Omental fat pad (tissue), 4 donors: ENCODE measurements around the gene ZDBF2. TPM values are rescaled to one million over a fixed set of nuclear protein-coding genes. Genes with fewer than 3 reads are reported as not detected.

Experiments
- ATAC-seq: fragments of 150-250 bp; one replicate; pipeline ENCODE4 v1.9.1; 2016; ENCODE audit warnings: mild to moderate bottlenecking, moderate library complexity; ENCODE audit not compliant: low FRiP score
- DNase-seq: peaks from one replicate; pipeline ENCODE4 v3.0.0-alpha.2; 2019; ENCODE audit warnings: low spot score
- total RNA-seq, 4 donors: library from RNA; depleted of rRNA; stranded (reverse); fragments of >200 nt; gene quantifications; one replicate each; pipeline ENCODE4 v1.1.0, GENCODE V29; 2016
- TF ChIP-seq, protein P1 (sequence below), 3 donors: fragments of 450-650 bp; IDR thresholded peaks; one replicate each; pipeline ENCODE4 v1.5.1; 2016 to 2017; ENCODE audit warnings: antibody characterized with exemption in 3 of 3, mild to moderate bottlenecking in 3 of 3, moderate library complexity in 2 of 3

Gene ZDBF2
- total RNA-seq, 4 donors from 2014 or later: 8.4 to 25.4 (median 10.7) TPM

DNA sequence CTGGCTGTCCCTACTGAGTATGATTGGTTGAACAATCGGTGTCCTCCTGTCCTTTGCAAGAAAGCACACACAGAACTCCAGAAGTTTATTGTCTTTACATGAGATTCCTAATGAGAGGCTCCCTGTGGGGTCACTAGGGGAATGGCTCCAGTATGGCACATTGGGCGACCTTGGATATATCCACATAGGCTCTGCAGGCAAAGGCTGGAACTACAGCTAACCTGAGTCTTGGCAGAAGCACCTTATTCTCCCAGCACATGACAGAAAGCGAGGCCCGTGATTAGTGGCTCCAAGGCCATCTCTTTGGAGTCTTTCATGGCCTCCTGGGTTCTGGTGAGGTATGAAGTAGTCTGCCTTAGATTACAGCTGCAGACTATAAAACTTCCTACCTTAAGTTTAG lies 49.0 kb downstream of the ZDBF2 start:
- ATAC-seq (no peak), DNase-seq (no peak)
- TF ChIP-seq, protein P1, sequence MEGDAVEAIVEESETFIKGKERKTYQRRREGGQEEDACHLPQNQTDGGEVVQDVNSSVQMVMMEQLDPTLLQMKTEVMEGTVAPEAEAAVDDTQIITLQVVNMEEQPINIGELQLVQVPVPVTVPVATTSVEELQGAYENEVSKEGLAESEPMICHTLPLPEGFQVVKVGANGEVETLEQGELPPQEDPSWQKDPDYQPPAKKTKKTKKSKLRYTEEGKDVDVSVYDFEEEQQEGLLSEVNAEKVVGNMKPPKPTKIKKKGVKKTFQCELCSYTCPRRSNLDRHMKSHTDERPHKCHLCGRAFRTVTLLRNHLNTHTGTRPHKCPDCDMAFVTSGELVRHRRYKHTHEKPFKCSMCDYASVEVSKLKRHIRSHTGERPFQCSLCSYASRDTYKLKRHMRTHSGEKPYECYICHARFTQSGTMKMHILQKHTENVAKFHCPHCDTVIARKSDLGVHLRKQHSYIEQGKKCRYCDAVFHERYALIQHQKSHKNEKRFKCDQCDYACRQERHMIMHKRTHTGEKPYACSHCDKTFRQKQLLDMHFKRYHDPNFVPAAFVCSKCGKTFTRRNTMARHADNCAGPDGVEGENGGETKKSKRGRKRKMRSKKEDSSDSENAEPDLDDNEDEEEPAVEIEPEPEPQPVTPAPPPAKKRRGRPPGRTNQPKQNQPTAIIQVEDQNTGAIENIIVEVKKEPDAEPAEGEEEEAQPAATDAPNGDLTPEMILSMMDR (IDR thresholded peaks at IDR 0.05): no peak

DNA sequence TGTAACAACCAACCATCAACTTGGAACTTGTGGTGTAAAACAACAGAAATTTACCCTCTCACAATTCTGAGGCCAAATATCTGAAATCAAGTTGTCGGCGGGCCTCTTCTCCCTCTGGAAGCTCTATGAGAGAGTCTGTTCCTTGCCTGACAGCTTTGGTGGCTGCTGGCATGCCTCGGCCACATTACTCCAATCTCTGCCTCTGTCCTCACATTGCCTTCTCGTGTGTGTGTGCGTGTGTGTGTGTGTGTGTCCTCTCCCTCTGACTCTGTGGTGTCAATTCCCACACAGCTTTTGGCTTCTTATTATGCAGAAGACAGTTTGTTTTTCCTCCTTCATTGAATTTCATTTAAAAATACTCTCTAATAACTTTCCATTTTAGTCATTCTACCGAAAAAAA lies 50.4 kb downstream of the ZDBF2 start:
- TF ChIP-seq, protein P1 (IDR thresholded peaks at IDR 0.05): no peak
- DNase-seq: no peak
- no peak for ATAC-seq

DNA sequence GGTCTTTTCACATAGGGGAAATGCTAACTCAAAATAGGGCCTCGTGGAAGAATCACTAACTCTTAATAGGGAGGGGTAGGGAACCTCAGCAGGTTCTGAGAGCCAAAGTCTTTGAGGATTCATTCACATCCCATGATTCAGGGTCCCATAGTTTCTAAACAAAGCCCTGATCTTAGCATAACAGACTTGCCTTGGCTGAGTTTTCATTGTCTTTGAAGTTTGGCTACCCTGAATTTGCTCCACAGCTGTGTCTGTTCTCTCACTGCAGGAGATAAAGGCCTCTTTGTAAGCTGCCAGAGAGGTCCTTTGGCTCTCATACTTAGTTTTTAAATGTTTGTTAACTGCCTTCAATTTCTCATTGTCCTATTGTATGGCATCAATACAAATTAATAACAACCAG lies 54.5 kb downstream of the ZDBF2 start:
- ATAC-seq: no peak
- TF ChIP-seq, protein P1 (IDR thresholded peaks at IDR 0.05): no peak
- no peak for DNase-seq

DNA sequence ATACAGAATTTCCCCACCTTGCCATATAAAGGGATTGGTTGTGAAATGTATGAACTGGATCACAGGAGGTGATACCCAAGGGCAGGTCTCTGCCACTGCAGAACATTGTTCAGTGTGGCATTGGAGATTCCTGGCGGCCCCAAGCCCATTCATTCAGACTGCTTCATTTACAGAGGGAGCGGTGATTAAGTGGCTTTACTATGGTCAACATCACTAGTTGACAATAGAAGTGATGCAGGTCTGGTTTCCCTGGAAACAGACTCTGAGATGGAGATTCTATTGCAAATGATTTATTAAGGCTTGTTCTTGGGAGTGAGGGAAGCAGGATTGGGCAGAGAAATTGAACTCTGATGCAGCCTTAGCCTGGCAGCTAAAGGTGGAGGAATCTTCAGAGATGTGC lies 62.4 kb downstream of the ZDBF2 start:
- TF ChIP-seq, protein P1 (IDR thresholded peaks at IDR 0.05): no peak
- DNase-seq: no peak
- no peak for ATAC-seq

DNA sequence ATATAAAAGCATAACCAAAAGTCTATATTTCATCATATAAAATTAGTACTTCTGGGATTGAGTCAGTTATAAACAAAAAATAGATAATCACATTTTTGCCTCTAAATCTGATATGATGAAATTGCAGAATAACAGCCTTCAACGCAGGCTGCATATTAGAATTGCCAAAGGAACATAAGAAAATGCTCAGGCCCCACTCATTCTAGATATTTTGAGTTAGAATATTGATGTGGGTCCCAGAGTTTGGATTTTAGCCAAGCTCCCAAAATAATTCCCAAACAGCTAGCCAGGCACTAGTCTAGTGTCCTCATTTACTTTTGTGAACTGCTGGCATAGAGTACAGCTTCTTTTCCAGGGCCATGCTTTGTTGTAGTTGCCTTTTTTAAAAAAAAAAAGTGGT lies 63.5 kb downstream of the ZDBF2 start:
- ATAC-seq (no peak), DNase-seq (no peak)
- TF ChIP-seq, protein P1 (IDR thresholded peaks at IDR 0.05): no peak

DNA sequence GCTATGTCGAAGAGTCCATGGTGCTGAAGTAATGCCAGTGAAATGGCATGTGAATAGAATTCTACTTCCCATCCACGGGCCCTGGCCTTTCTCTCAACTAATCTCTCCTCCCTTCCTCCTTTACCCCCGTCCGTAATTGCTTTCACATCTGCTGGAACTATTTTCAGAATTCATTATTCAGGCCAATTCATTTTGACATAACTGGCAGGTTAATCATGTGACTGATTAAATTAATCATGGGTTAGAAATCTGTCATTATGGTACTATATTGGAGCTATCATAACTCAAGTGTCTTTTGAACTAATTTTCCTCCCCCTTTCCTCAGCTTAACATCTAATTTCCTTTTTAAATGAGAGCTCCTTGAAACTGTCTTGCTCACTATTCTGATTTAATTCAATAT lies 66.9 kb downstream of the ZDBF2 start:
- ATAC-seq: no peak
- DNase-seq: no peak
- TF ChIP-seq, protein P1 (IDR thresholded peaks at IDR 0.05): no peak

DNA sequence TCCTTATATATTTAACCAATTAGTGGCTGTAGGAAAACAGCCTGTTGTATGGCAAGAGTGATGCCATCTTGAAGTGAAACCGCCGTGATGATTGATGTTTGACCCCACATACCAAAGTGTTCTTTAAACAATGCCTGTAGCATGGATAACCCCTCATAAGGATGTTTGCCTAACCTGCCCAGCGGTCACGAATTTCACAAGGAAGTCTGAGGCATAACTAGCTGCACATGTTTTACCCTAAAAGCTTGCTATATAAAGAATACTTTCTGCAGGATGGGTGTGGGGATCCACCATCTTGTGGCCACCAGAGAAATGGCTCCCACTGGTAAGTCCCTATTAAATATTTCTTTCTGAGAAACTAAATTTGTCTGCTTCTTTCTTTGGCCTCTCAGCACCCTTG lies 68.7 kb downstream of the ZDBF2 start:
- ATAC-seq: no peak
- DNase-seq: no peak
- TF ChIP-seq, protein P1 (IDR thresholded peaks at IDR 0.05): no peak
